Stimulated activated CD8-positive, alpha-beta memory T cell treated with anti-CD3 and anti-CD28 coated beads, Interleukin-15, amount 100 ng/mL, for 4 hours (primary cell): ENCODE data around the gene GPD2.
"Not testable (repeated sequence)": the region's sequence is repeated elsewhere in the genome, so short reads cannot be mapped to it uniquely, and the experiment has no call there.

Experiments used
- DNase-seq, 2 donors: peaks; one replicate each; pipeline ENCODE4 v3.0.0-alpha.2; 2020; ENCODE audit warnings: low read depth in 2 of 2

GPD2 gene

GRCh38 chr2:156589381-156590079 is 153.4 kb downstream of the GPD2 start:
- DNase-seq: no peak

- no peak for DNase-seq
Measured at GRCh38 chr2:156590085-156590739, 154.0 kb downstream of the GPD2 start.

- no peak for DNase-seq
Measured at GRCh38 chr2:156592809-156593593, 156.8 kb downstream of the GPD2 start.

GRCh38 chr2:156593594-156593921 is 157.4 kb downstream of the GPD2 start:
- DNase-seq: no peak

DNA sequence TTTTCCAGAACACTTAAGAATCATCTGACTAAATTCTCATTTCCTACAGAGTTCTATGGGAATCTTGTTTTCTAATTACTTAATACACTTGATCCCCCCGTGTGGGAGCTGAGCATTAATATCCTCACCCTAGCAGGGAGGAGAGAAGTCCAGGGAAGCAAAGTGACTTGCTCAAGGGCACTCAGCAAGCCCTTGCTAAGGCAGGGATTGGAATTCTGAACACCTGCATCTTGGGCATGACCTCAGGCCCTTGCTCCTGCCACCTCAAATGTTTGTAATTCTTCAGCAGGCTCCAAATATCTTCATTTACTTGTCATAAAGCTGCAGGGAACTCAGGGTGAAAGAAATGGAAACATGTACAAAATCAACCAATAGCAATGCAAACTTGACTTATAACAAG is 162.4 kb downstream of the GPD2 start:
- no peak for DNase-seq

DNA sequence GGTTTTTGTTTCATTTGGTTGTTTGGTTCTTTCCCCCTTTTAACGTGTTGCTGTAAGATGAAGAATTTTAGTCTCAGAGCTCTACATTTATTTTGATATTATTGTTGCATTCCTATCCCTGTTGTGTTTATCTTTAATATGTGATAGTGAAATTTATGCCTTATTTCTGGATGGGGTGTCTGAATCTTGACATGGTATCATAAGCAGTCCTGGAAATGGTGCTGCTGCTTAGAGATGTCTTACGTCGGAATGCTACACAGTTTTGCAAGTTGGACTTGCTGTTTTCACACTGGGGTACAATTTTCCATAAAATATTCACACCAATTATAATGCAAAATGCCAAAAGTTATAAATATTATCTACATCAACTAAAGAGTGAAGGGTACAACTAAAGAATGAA is 164.0 kb downstream of the GPD2 start:
- DNase-seq: no peak

DNA sequence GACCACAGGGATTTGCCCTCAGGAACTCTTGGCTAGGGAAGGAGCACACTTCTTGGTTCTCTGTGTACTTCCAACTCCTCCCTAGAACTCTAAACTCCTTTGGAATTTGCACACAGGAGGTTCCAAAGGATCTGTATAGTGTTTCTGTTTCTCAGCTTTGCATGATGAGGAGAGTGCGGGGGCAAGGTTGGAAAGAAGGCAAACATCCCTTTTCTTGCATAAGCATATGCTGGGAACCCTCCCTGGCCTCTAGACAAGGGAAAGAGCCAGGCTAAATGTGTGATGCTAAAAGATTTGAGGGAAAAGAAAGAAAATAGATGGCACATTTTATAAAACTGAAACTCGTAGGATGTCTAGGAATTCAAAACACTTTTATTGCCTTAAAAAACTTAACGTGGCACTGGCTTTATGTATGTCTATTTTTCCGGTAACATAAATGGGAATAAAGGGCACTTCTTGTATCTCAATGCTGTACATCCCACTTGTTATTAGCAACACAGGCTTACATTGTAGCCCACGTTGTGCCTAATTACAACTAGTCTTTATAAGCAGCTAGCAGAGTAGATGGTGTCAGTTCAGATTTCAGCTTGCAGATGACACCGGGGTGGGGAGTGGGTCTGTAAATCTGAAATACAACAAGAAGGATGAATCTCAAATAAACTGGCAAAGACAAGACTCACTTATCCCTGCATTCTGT is 165.8 kb downstream of the GPD2 start:
- no peak for DNase-seq

- DNase-seq: no peak
Measured at GRCh38 chr2:156602552-156602933, 166.4 kb downstream of the GPD2 start.

DNA sequence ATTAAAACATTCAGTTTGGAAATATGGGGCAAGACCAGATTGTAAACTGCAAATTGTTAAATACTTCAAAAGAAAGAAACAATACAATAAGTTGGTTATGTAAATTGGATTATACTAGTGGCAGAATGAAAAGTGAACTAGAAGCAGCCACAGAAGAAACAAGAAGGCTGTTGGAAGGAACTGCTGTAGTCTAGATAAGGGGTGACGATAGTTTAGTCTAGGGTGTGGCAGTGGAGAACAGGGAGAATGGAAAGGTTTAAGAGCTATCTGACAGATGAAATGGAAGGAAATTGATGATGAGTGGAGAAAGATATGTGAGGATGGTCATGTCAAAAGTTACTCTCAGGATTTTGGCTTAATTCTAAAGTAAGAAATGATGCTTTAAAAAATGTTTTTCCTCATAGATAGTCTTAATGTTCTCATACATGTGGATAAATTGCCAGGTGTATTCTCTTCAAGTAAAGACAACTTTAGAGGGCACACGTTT is 179.7 kb downstream of the GPD2 start:
- no peak for DNase-seq

DNA sequence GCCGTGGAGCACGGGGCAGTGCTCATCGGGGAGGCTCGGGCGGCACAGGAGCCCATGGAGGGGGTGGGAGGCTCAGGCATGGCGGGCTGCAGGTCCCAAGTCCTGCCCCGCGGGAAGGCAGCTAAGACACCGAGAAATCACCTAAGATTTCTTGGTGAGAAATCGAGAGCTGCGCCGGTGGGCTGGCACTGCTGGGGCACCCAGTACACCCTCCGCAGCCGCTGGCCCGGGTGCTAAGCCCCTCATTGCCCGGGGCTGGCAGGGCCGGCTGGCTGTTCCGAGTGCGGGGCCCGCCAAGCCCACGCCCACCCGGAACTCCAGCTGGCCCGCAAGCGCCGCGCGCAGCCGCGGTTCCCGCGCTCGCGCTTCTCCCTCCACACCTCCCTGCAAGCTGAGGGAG is 181.9 kb downstream of the GPD2 start:
- not testable (repeated sequence) for DNase-seq

GRCh38 chr2:156619021-156619539 is 182.9 kb downstream of the GPD2 start:
- DNase-seq: no peak

DNA sequence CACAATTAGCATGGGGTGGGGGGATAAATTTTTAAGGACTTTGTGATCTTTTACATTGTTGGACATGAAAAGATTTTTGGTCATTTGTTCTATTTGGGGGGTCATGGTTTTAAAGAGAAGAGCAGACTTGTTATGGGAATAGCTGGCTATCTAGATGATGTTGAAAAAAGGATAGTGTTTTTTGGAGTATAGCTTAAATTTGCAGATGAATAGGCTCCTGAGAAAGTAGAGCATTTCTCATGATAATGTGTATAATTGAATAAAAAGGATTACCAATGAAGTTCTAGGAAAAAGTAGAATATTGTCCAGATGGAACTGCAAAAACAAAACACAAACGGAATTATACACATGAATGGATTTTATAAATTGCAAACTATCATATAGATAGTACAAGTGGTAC is 186.3 kb downstream of the GPD2 start:
- no peak for DNase-seq

- DNase-seq: no peak
Measured at GRCh38 chr2:156625360-156626170, 189.4 kb downstream of the GPD2 start.

GRCh38 chr2:156626931-156627330 is 190.8 kb downstream of the GPD2 start:
- no peak for DNase-seq

DNA sequence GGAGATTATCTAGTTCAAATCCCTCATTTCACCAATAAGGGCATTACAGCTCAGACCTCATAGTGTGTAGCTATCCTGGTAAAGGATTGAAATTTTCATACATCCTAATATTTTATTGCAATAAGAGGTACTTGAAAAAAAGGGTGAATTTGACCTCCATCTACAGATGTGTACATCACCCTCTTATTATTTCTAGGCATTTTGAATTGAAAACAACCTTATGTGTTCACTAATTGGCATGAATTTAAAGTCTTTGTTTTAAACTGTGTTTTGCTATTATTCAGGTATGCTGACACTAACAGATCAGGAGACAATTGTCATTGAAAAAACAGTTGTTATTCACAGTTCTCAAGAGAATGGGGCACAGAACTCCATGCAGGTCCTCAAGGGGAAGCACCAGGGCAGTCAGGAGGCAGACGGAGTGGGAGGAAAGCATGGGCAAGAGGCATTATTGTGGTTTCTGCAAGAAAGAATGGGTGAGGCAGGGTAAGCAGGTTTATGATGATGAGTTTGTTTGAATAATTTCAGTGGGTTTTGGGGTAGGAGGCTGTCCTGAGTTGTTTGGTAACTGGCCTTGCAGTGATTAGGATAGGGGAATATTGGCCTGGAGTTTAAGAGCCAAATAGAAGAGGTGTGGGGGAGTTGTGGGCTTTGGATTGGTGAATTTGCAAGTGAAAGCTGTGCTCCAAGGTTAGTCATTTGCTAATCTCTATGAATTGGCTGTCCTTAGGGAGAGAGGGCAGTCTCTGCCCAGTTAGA is 194.6 kb downstream of the GPD2 start:
- DNase-seq: no peak

- DNase-seq: no peak
Measured at GRCh38 chr2:156635646-156636045, 199.5 kb downstream of the GPD2 start.
